Loucy (cell line): ENCODE measurements around the gene ZNF470.

Experiments
- H2AFZ ChIP-seq: fragments of 200-600 bp; sonication (generic); 2 replicates; pipeline ENCODE4 v1.6.0; 2016; ENCODE audit warnings: antibody characterized with exemption, mild to moderate bottlenecking, low read length, moderate library complexity
- H3F3A ChIP-seq: fragments of 200-600 bp; 2 replicates; pipeline ENCODE4 v1.6.0; 2016; ENCODE audit warnings: antibody characterized with exemption, low read depth, mild to moderate bottlenecking
- H3K27me3 ChIP-seq: fragments of 200-600 bp; sonication (generic); 2 replicates; pipeline ENCODE4 v1.6.1; 2014; ENCODE audit warnings: low read length, mild to moderate bottlenecking; ENCODE audit not compliant: insufficient read depth, poor library complexity, severe bottlenecking
- H3K36me3 ChIP-seq: fragments of 200-600 bp; sonication (generic); 2 replicates; pipeline ENCODE4 v1.6.1; 2016; ENCODE audit warnings: low read length; ENCODE audit not compliant: insufficient read depth
- H3K4me1 ChIP-seq: fragments of 200-600 bp; sonication (generic); 2 replicates; pipeline ENCODE4 v1.5.1; 2014; ENCODE audit warnings: low read length, mild to moderate bottlenecking; ENCODE audit not compliant: insufficient read depth, poor library complexity, severe bottlenecking
- H3K4me2 ChIP-seq: fragments of 200-600 bp; sonication (generic); 2 replicates; pipeline ENCODE4 v1.6.0; 2014; ENCODE audit warnings: antibody characterized with exemption, low read length, low read depth, mild to moderate bottlenecking; ENCODE audit not compliant: poor library complexity, severe bottlenecking
- H3K4me3 ChIP-seq: fragments of 200-600 bp; sonication (generic); 2 replicates; pipeline ENCODE4 v1.5.1; 2014; ENCODE audit warnings: low read length, mild to moderate bottlenecking, mixed read lengths; ENCODE audit not compliant: poor library complexity, severe bottlenecking
- H3K79me2 ChIP-seq: fragments of 200-600 bp; sonication (generic); 2 replicates; pipeline ENCODE4 v1.6.1; 2014; ENCODE audit warnings: low read length; ENCODE audit not compliant: insufficient read depth
- H3K9ac ChIP-seq: fragments of 200-600 bp; sonication (generic); 2 replicates; pipeline ENCODE4 v1.6.0; 2014; ENCODE audit warnings: mild to moderate bottlenecking, low read depth, low read length, moderate library complexity; ENCODE audit not compliant: poor library complexity, severe bottlenecking
- H3K9me2 ChIP-seq: fragments of 200-600 bp; sonication (generic); replicated peaks from 2 replicates; pipeline ENCODE4 v1.6.1; 2016; ENCODE audit warnings: low read depth, low read length, mixed read lengths
- H3K9me3 ChIP-seq: fragments of 200-600 bp; sonication (generic); 2 replicates; pipeline ENCODE4 v1.6.1; 2014; ENCODE audit warnings: mild to moderate bottlenecking, antibody characterized with exemption, low read length, low read depth; ENCODE audit not compliant: insufficient read depth
- H4K20me1 ChIP-seq: fragments of 200-600 bp; sonication (generic); 2 replicates; pipeline ENCODE4 v1.6.0; 2014; ENCODE audit warnings: antibody characterized with exemption, low read length, mild to moderate bottlenecking; ENCODE audit not compliant: insufficient read depth, poor library complexity, severe bottlenecking
- EZH2phosphoT487 ChIP-seq: fragments of 200-600 bp; IDR thresholded peaks from 2 replicates; pipeline ENCODE4 v1.6.1; 2018; ENCODE audit warnings: antibody characterized with exemption, mild to moderate bottlenecking, moderate library complexity, borderline replicate concordance
- TF ChIP-seq, protein P1 (sequence below): fragments of 200-600 bp; sonication (generic); conservative IDR thresholded peaks from 2 replicates; pipeline ENCODE4 v1.5.1; 2014; ENCODE audit warnings: mild to moderate bottlenecking, antibody characterized with exemption, low read length

The ZNF470 gene

GRCh38 chr19:56547535-56547934 lies 19.7 kb upstream of the ZNF470 start:
- no peak overlapping the region for H2AFZ ChIP-seq
- TF ChIP-seq, protein P1, sequence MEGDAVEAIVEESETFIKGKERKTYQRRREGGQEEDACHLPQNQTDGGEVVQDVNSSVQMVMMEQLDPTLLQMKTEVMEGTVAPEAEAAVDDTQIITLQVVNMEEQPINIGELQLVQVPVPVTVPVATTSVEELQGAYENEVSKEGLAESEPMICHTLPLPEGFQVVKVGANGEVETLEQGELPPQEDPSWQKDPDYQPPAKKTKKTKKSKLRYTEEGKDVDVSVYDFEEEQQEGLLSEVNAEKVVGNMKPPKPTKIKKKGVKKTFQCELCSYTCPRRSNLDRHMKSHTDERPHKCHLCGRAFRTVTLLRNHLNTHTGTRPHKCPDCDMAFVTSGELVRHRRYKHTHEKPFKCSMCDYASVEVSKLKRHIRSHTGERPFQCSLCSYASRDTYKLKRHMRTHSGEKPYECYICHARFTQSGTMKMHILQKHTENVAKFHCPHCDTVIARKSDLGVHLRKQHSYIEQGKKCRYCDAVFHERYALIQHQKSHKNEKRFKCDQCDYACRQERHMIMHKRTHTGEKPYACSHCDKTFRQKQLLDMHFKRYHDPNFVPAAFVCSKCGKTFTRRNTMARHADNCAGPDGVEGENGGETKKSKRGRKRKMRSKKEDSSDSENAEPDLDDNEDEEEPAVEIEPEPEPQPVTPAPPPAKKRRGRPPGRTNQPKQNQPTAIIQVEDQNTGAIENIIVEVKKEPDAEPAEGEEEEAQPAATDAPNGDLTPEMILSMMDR, result peak; percentile 48
- no peak for TF ChIP-seq EZH2phosphoT487
- no peaks in the 10 kb centered on the region for H3F3A ChIP-seq
- H3K4me1 ChIP-seq, result peaks cover 8% of the 10 kb centered on the region
- no peaks in the 10 kb centered on the region for H4K20me1 ChIP-seq
- peaks cover 6% of the 10 kb centered on the region; the same call in 1 of the 2 replicates for H3K79me2 ChIP-seq
- H3K4me2 ChIP-seq, result no peak overlapping the region
- H3K9me2 ChIP-seq, result no peaks in the 10 kb centered on the region
- H3K9ac ChIP-seq, result no peak overlapping the region
- H3K4me3 ChIP-seq, result no peak overlapping the region
- 0 out of 2 replicates have a peak, but pooled peaks cover 2% of the 10 kb centered on the region for H3K9me3 ChIP-seq
- peaks cover 49% of the 10 kb centered on the region; the same call in 1 of the 2 replicates for H3K36me3 ChIP-seq
- no peaks in the 10 kb centered on the region for H3K27me3 ChIP-seq

- Histone ChIP-seq H3K4me1 (no peaks in the 10 kb centered on the region), H3K4me3 (no peak overlapping the region), H4K20me1 (no peaks in the 10 kb centered on the region), H3K9me2 (no peaks in the 10 kb centered on the region), H3K9ac (no peak overlapping the region), H3K27me3 (no peaks in the 10 kb centered on the region), H2AFZ (no peak overlapping the region), H3K9me3 (peaks cover 36% of the 10 kb centered on the region), H3K36me3 (peaks cover 48% of the 10 kb centered on the region), H3F3A (no peaks in the 10 kb centered on the region), H3K4me2 (no peak overlapping the region), H3K79me2 (no peaks in the 10 kb centered on the region)
- TF ChIP-seq, protein P1, result no peak
- TF ChIP-seq EZH2phosphoT487, result no peak
Observed at GRCh38 chr19:56554272-56554869, 12.9 kb upstream of the ZNF470 start.

DNA sequence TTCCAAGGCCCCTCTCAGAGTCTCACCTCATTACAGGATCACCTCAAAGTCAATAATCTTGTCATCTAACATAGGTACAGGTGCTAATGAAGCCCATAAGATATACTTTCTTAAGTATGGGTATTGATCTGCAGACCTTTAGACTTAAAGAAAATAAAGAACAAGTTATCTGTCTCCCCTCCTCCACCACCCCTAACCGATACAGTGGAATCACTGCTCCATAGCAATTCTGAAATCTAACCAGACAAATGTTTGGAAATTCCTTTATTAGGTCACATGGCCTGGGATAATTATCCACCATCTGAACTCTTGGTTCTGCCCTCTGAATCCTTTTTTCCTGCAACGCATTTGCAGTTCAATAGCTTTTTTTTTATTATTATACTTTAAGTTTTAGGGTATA lies 4.5 kb upstream of the ZNF470 start:
- no peaks in the 10 kb centered on the region for H4K20me1 ChIP-seq
- no peaks in the 10 kb centered on the region for H3K9me2 ChIP-seq
- no peaks in the 10 kb centered on the region for H3K4me1 ChIP-seq
- H3K9me3 ChIP-seq, result peaks cover 22% of the 10 kb centered on the region
- H3F3A ChIP-seq, result no peaks in the 10 kb centered on the region
- peaks cover under 1% of the 10 kb centered on the region; the same call in 1 of the 2 replicates for H3K79me2 ChIP-seq
- H3K4me2 ChIP-seq, result no peak overlapping the region
- TF ChIP-seq, protein P1, result no peak
- TF ChIP-seq EZH2phosphoT487, result no peak
- no peaks in the 10 kb centered on the region for H3K36me3 ChIP-seq
- no peak overlapping the region for H2AFZ ChIP-seq
- H3K4me3 ChIP-seq, result no peak overlapping the region
- no peaks in the 10 kb centered on the region for H3K27me3 ChIP-seq
- no peak overlapping the region for H3K9ac ChIP-seq
